ENCODE data around the gene CP.
A peak's percentile ranks its signal among the peaks of the same experiment; 100 is the strongest.
"Not testable (repeated sequence)": the region's sequence is repeated elsewhere in the genome, so short reads cannot be mapped to it uniquely, and the experiment has no call there.

The CP gene

GRCh38 chr3:149239357-149239936, 17.8 kb upstream of the CP start:
- no peak overlapping the region for H3K27ac Mint-ChIP-seq
- CTCF ChIA-PET = no interaction called here
- H3K4me3 Mint-ChIP-seq = no peak overlapping the region
- no peaks in the 10 kb centered on the region for H3K9me3 Mint-ChIP-seq
- no peak for DNase-seq
- no peaks in the 10 kb centered on the region for H3K36me3 Mint-ChIP-seq
- no peaks in the 10 kb centered on the region for H3K4me1 Mint-ChIP-seq
- peaks cover 23% of the 10 kb centered on the region for H3K27me3 Mint-ChIP-seq

GRCh38 chr3:149238268-149238667, 16.6 kb upstream of the CP start:
- CTCF ChIA-PET = interaction anchor here (1.2 kb wide), 1 partner anchor 35 kb away, joined by 5 read pairs; no protein-coding TSS in a partner anchor
- not testable (repeated sequence) for H3K27ac Mint-ChIP-seq, H3K9me3 Mint-ChIP-seq, DNase-seq, H3K36me3 Mint-ChIP-seq, H3K4me1 Mint-ChIP-seq, H3K4me3 Mint-ChIP-seq
- peaks cover 23% of the 10 kb centered on the region for H3K27me3 Mint-ChIP-seq

- Mint-ChIP-seq H3K36me3 (no peaks in the 10 kb centered on the region), H3K4me3 (no peak overlapping the region), H3K27me3 (peaks cover 23% of the 10 kb centered on the region), H3K9me3 (no peaks in the 10 kb centered on the region), H3K27ac (no peak overlapping the region), H3K4me1 (no peaks in the 10 kb centered on the region)
- CTCF ChIA-PET = no interaction called here
- DNase-seq = no peak
Measured at GRCh38 chr3:149235599-149236424, 14.2 kb upstream of the CP start.

- DNase-seq = no peak
- Mint-ChIP-seq H3K4me3 (no peak overlapping the region), H3K27me3 (peaks cover 23% of the 10 kb centered on the region), H3K27ac (no peak overlapping the region), H3K36me3 (no peaks in the 10 kb centered on the region), H3K4me1 (no peaks in the 10 kb centered on the region), H3K9me3 (no peaks in the 10 kb centered on the region)
- CTCF ChIA-PET = no interaction called here
Measured at GRCh38 chr3:149234671-149235245, 13.1 kb upstream of the CP start.

- no peaks in the 10 kb centered on the region for H3K36me3 Mint-ChIP-seq
- H3K27me3 Mint-ChIP-seq = peaks cover 23% of the 10 kb centered on the region
- H3K9me3 Mint-ChIP-seq = no peaks in the 10 kb centered on the region
- CTCF ChIA-PET = interaction anchor here (0.5 kb wide), 1 partner anchor 208 kb away, joined by 3 read pairs; no protein-coding TSS in a partner anchor
- DNase-seq = no peak
- H3K27ac Mint-ChIP-seq = no peak overlapping the region
- H3K4me1 Mint-ChIP-seq = no peaks in the 10 kb centered on the region
- H3K4me3 Mint-ChIP-seq = no peak overlapping the region
Measured at GRCh38 chr3:149233323-149233722, 11.7 kb upstream of the CP start.

- Mint-ChIP-seq H3K4me1 (no peaks in the 10 kb centered on the region), H3K9me3 (no peaks in the 10 kb centered on the region), H3K4me3 (no peak overlapping the region), H3K27me3 (peaks cover 17% of the 10 kb centered on the region), H3K27ac (no peak overlapping the region), H3K36me3 (no peaks in the 10 kb centered on the region)
- CTCF ChIA-PET = no interaction called here
- DNase-seq = no peak
Measured at GRCh38 chr3:149231871-149232270, 10.2 kb upstream of the CP start.

GRCh38 chr3:149227591-149228268, 6.1 kb upstream of the CP start:
- CTCF ChIA-PET = no interaction called here
- H3K27me3 Mint-ChIP-seq = no peaks in the 10 kb centered on the region
- no peak overlapping the region for H3K27ac Mint-ChIP-seq
- H3K9me3 Mint-ChIP-seq = no peaks in the 10 kb centered on the region
- H3K36me3 Mint-ChIP-seq = no peaks in the 10 kb centered on the region
- no peak for DNase-seq
- peaks cover 29% of the 10 kb centered on the region for H3K4me1 Mint-ChIP-seq
- no peak overlapping the region for H3K4me3 Mint-ChIP-seq

GRCh38 chr3:149226776-149227175, 5.1 kb upstream of the CP start:
- Mint-ChIP-seq H3K4me1 (peaks cover 29% of the 10 kb centered on the region), H3K27ac (no peak overlapping the region), H3K27me3 (no peaks in the 10 kb centered on the region), H3K9me3 (no peaks in the 10 kb centered on the region), H3K4me3 (no peak overlapping the region), H3K36me3 (no peaks in the 10 kb centered on the region)
- CTCF ChIA-PET = no interaction called here
- DNase-seq = no peak

- peak overlapping the region; percentile 67 for H3K4me3 Mint-ChIP-seq
- no peaks in the 10 kb centered on the region for H3K9me3 Mint-ChIP-seq
- H3K27ac Mint-ChIP-seq = peak overlapping the region; percentile 43
- H3K36me3 Mint-ChIP-seq = no peaks in the 10 kb centered on the region
- H3K4me1 Mint-ChIP-seq = peaks cover 29% of the 10 kb centered on the region
- no peak for DNase-seq
- H3K27me3 Mint-ChIP-seq = no peaks in the 10 kb centered on the region
- CTCF ChIA-PET = interaction anchor here (1.0 kb wide), 1 partner anchor 33 kb away, joined by 4 read pairs; no protein-coding TSS in a partner anchor
Measured at GRCh38 chr3:149224736-149225594, 3.3 kb upstream of the CP start.

GRCh38 chr3:149223461-149223820, 1.8 kb upstream of the CP start:
- no peak overlapping the region for H3K4me3 Mint-ChIP-seq
- H3K27ac Mint-ChIP-seq = no peak overlapping the region
- H3K4me1 Mint-ChIP-seq = peaks cover 29% of the 10 kb centered on the region
- DNase-seq = no peak
- no peaks in the 10 kb centered on the region for H3K36me3 Mint-ChIP-seq
- CTCF ChIA-PET = no interaction called here
- no peaks in the 10 kb centered on the region for H3K9me3 Mint-ChIP-seq
- no peaks in the 10 kb centered on the region for H3K27me3 Mint-ChIP-seq

GRCh38 chr3:149219380-149220121, 2.1 kb downstream of the CP start:
- DNase-seq, CTCF ChIA-PET, H3K27ac Mint-ChIP-seq, H3K36me3 Mint-ChIP-seq, H3K9me3 Mint-ChIP-seq, H3K27me3 Mint-ChIP-seq, H3K4me3 Mint-ChIP-seq: not testable (repeated sequence)
- peaks cover 15% of the 10 kb centered on the region for H3K4me1 Mint-ChIP-seq

- DNase-seq = no peak
- Mint-ChIP-seq H3K27ac (no peak overlapping the region), H3K4me1 (no peaks in the 10 kb centered on the region), H3K36me3 (no peaks in the 10 kb centered on the region), H3K9me3 (no peaks in the 10 kb centered on the region), H3K27me3 (peaks cover 4% of the 10 kb centered on the region), H3K4me3 (no peak overlapping the region)
- CTCF ChIA-PET = no interaction called here
Measured at GRCh38 chr3:149217347-149217746, 4.3 kb downstream of the CP start.

- DNase-seq = no peak
- H3K4me1 Mint-ChIP-seq = no peaks in the 10 kb centered on the region
- no peaks in the 10 kb centered on the region for H3K36me3 Mint-ChIP-seq
- no peaks in the 10 kb centered on the region for H3K9me3 Mint-ChIP-seq
- H3K27me3 Mint-ChIP-seq = peaks cover 4% of the 10 kb centered on the region
- H3K27ac Mint-ChIP-seq = no peak overlapping the region
- H3K4me3 Mint-ChIP-seq = no peak overlapping the region
- CTCF ChIA-PET = interaction anchor here (0.6 kb wide), 1 partner anchor 355 kb away, joined by 3 read pairs; no protein-coding TSS in a partner anchor
Measured at GRCh38 chr3:149216193-149216869, 5.3 kb downstream of the CP start.
